SJCRH30 (cell line): ENCODE results near the gene MIS18BP1. TPM values are rescaled to one million over a fixed set of nuclear protein-coding genes. Genes with fewer than 3 reads are reported as not detected.

Source experiments
- total RNA-seq: library from RNA; depleted of rRNA; stranded (reverse); fragments of >200 nt; shearing (Covaris generic); gene quantifications from 2 replicates; pipeline ENCODE4 v1.2.3, GENCODE V29; 2014; rRNA removed

The MIS18BP1 gene
- total RNA-seq, 1 experiment from 2014 or later, result 55.0 TPM

Other genes starting within 250 kb of the MIS18BP1 start
- gene PRPF39, start 169.1 kb downstream of the MIS18BP1 start, total RNA-seq, result 47.1 and 57.0 TPM in 2 replicates
- 104 and 120 TPM in 2 replicates for gene FKBP3, start 118.7 kb downstream of the MIS18BP1 start, total RNA-seq
- gene FANCM, start 117.3 kb downstream of the MIS18BP1 start, total RNA-seq, result 14.9 and 17.4 TPM in 2 replicates